Measurements from ENCODE around the gene TNFRSF8.

The TNFRSF8 gene

GRCh38 chr1:12177156-12177998 is 114.3 kb downstream of the TNFRSF8 start:
- DNase-seq = no peak

- DNase-seq = peak; percentile 74
These were observed 114.9 kb downstream of the TNFRSF8 start for GRCh38 chr1:12177999-12178441.

DNA sequence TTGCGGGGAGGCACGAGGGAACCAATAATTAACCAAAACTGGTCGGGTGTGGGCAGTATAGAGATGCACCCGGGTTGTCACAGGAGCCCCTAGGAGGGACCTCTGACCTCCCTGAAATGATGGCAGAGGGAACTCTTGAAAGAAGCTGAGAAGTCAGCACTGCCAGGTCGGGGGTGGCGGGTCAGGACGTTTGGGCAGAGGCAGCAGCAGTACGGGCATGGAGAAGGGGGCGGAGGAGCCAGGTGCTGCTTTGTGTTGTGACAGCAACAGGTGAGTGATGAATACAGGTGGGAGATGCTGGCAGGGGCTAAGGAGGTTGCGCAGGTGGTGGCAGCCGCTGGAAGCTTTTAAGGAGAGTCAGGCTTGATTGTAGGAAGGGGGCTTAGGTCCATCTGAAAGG is 115.4 kb downstream of the TNFRSF8 start:
- no peak for DNase-seq

GRCh38 chr1:12179111-12179519 is 116.0 kb downstream of the TNFRSF8 start:
- no peak for DNase-seq

DNA sequence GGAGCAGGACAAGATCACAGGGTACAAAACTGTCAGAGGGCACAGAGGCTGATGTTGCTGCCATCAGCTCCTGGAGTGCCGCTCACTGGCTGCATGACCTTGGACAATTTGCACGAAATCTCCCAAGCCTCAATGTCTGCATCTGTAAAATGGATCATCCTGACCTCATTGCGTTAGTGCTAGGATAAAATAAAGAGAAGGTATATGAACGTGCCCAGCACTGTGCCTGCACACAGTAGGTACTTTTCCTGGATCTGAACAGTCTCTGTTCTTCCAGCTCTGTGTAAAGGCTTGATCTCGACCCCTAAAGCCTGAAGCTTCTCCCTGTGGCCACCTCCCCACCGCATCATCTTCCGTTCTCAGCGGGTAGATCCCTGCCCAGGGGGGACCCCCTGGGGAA is 116.6 kb downstream of the TNFRSF8 start:
- no peak for DNase-seq

DNA sequence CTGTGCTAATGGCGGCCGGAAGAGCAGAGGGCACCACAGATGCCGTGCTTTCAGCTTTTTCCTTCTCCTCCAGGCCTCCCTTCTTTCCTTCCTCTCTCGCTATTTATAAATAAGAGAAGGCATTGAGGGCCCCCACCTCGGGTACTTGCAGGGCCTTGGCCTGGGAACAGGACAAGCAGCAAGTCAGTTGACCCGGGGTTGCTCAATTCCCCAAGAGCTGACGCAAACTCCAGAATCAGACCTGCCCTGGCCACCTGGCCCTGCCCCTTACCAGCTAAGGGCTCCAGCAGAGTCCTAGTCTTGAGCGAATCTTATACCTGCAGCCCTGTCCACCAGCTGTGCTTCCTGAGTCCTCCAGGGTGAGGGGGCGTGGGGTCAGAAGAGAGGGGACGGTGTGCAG is 117.2 kb downstream of the TNFRSF8 start:
- DNase-seq = no peak

DNA sequence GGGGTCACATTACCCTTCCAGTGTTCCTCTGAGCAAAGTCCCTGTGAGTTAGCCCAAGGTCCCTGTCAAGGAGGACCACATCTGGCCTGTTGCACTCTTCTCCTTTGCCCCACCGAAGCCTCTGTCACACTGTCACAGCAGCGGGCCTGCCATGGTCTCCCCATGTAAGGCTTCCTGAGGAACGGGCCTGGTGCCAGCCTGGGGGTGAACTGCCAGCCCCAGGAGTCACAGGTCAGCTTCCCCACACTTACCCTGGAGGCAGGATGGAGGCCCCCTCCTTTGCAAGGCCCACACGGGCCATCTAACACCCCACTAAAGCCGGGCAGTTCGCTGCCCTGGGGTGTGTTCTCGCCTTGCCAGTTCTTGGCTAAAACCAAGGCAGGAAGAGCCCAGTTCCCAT is 117.8 kb downstream of the TNFRSF8 start:
- DNase-seq = no peak

DNA sequence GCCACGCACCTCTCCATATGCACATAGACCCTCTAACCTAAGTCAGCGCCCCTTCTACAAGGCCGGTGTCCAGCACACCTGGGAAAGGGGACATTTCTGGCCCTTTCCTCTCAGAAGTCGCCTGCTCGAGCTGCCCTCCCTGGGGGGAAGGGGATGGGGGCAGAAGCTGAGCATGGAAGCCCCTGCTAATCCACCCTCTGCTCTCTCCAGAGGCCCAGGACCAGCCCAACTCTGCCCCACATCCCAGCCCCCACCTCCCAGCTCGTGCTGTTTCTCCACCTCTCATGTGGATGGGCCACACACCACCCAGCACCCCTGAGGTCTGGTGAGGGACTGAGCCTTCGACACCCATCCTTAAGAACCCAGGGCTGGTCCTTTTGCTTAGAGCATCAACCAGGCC is 118.5 kb downstream of the TNFRSF8 start:
- DNase-seq = no peak

GRCh38 chr1:12182410-12182984 is 119.4 kb downstream of the TNFRSF8 start:
- DNase-seq = no peak

- DNase-seq = no peak
These were observed 120.1 kb downstream of the TNFRSF8 start for GRCh38 chr1:12183095-12183794.

- DNase-seq = peak; percentile 31
These were observed 121.0 kb downstream of the TNFRSF8 start for GRCh38 chr1:12184008-12184681.

GRCh38 chr1:12185036-12185917 is 122.2 kb downstream of the TNFRSF8 start:
- DNase-seq = no peak

- no peak for DNase-seq
These were observed 123.0 kb downstream of the TNFRSF8 start for GRCh38 chr1:12185918-12186678.

- DNase-seq = no peak
These were observed 123.5 kb downstream of the TNFRSF8 start for GRCh38 chr1:12186679-12186985.

GRCh38 chr1:12188115-12188514 is 125.0 kb downstream of the TNFRSF8 start:
- no peak for DNase-seq

DNA sequence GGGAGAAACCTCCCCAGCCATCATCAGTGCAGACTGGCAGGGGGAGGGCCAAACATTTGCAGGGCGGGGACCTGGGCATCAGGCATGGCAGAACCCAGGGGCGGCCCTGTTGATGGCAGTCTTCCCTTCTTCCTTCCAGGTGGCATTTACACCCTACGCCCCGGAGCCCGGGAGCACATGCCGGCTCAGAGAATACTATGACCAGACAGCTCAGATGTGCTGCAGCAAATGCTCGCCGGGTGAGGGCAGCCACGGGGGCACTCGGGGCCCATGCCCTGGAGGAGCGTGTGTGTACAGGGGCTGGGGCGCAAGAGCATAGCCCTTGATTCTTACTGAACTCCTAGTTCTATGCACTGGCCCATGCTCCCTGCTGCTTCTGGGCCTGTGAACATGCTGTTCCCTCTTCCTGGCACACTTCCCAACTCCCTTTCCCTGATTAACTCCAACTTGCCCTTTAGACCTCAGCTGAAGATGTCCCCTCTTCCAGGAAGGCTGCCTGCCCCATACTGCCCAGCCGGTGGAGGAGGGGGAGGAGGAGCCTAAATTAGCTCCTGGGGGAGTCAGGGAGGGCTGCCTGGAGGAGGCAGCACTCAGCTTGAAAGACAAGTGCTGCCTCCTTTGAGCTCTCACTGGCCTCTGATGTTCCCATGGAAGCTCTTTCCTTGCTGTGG is 125.7 kb downstream of the TNFRSF8 start:
- no peak for DNase-seq

DNA sequence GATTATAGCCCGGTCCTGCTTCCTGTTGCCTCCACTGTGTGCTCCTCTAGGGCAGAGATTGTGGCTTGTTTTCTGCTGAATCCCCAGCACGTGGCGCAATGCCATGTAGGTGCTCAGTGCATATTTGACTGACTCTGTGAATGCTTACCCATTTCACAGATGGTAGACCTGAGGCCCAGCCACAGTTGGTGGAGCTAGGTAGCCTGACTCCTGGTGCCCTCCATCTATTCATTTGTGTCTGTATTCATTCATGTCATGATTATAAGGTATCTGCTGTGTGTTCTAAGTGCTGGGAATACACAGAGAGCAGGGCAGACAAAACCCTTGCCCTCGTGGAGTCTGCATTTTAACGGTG is 126.2 kb downstream of the TNFRSF8 start:
- no peak for DNase-seq

DNA sequence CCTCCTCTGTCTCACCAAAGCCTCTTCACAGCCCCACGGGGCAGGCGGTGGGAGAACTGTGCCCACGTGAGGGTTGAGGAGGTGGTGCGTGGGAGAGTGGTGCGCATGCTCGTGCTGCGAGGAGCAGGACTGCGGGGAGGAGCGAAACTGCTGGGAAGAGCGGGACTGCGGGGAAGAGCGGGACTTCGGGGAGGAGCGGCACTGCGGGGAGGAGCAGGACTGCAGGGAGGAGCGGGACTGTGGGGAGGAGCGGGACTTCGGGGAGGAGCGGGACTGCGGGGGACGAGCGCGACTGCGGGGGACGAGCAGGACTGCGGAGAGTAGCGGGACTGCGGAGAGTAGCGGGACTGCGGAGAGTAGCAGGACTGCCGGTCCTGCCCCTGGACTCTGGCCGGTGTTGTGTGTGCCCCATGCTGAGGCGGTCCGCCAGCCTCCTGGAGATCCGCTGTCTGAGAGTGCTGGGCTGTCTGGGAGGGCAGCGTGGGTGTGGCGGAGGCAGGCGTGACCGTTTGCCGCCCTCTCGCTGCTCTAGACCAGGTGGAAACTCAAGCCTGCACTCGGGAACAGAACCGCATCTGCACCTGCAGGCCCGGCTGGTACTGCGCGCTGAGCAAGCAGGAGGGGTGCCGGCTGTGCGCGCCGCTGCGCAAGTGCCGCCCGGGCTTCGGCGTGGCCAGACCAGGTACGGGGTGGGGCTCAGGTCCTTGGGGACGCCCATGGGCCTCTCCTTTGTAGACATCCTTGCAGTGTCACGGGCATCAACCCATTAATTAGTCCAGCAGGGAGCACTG is 128.3 kb downstream of the TNFRSF8 start:
- no peak for DNase-seq

Data from T1000 (cell line).